ENCODE results near the gene FRRS1. TPM values are rescaled to one million over a fixed set of nuclear protein-coding genes. Genes with fewer than 3 reads are reported as not detected.

Gene FRRS1
- total RNA-seq, 1 donor from 2014 or later, result 22.5 TPM

DNA sequence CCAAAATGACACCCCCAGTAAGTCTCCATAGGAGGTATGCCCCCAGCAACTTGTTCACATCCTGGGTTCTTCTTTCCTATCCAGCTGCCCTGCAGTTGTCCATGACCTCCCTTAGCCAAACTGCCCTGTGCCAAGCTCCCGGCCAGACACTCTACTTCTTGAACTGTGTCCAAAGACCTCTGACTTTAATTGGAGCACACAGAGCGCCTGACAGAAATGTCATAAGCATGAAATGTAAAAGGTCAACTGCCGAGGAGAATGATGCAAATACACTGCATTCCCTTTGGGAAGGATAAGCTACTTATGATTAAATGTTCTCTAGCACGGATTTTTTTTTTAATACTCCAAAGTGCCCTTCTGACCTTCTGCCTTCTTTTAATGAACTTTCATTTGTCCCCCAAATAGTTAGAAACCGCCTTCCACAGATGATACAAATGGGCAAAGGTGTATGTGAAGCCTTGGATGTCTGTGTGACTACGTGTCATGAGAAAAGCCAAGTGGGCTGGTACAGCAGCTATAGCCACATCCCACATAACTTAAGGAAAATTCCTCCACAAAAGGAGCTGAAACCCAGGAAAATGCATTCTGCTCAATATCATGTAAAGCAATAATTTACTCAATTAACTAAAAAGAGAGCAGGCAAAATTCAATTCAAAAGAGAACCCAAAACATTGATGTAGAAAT is 93.8 kb downstream of the FRRS1 start:
- DNase-seq (ENCODE audit: low spot score in 2 of 2, unreplicated experiment in 2 of 2), result no peak
- Mint-ChIP-seq H3K36me3 (no peaks in the 10 kb centered on the region), H3K27ac (no peak overlapping the region), H3K4me3 (no peak overlapping the region), H3K4me1 (peaks cover 15% of the 10 kb centered on the region), H3K9me3 (no peaks in the 10 kb centered on the region), H3K27me3 (ENCODE audit: low read depth) (peaks cover 1% of the 10 kb centered on the region)
- TF ChIP-seq, protein P1, sequence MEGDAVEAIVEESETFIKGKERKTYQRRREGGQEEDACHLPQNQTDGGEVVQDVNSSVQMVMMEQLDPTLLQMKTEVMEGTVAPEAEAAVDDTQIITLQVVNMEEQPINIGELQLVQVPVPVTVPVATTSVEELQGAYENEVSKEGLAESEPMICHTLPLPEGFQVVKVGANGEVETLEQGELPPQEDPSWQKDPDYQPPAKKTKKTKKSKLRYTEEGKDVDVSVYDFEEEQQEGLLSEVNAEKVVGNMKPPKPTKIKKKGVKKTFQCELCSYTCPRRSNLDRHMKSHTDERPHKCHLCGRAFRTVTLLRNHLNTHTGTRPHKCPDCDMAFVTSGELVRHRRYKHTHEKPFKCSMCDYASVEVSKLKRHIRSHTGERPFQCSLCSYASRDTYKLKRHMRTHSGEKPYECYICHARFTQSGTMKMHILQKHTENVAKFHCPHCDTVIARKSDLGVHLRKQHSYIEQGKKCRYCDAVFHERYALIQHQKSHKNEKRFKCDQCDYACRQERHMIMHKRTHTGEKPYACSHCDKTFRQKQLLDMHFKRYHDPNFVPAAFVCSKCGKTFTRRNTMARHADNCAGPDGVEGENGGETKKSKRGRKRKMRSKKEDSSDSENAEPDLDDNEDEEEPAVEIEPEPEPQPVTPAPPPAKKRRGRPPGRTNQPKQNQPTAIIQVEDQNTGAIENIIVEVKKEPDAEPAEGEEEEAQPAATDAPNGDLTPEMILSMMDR (IDR thresholded peaks at IDR 0.05; ENCODE audit: unreplicated experiment), result no peak

DNA sequence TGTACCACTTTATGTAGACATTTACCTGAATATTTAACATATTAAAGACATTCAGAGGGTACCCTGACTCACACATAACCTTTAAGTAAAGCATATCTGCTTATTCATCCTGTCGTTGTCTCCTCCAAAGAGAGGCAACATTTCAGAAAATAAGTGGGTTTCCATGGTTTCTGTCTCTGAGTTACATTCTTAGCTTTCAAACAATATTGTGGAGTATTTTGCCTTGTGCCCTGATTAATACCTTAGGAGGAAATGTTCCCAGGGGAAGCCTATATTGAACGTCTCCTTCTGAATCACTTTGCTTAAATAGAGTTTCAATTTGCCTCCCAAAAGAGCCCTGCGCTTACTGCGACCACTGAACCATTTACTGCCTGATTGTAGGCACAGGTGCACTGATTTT is 94.4 kb downstream of the FRRS1 start:
- no peaks in the 10 kb centered on the region for H3K36me3 Mint-ChIP-seq
- TF ChIP-seq, protein P1 (IDR thresholded peaks at IDR 0.05; ENCODE audit: unreplicated experiment), result no peak
- H3K9me3 Mint-ChIP-seq, result no peaks in the 10 kb centered on the region
- no peak overlapping the region for H3K27ac Mint-ChIP-seq
- DNase-seq (ENCODE audit: low spot score in 2 of 2, unreplicated experiment in 2 of 2), result no peak
- peaks cover 15% of the 10 kb centered on the region for H3K4me1 Mint-ChIP-seq
- H3K27me3 Mint-ChIP-seq (ENCODE audit: low read depth), result peaks cover 1% of the 10 kb centered on the region
- H3K4me3 Mint-ChIP-seq, result no peak overlapping the region

DNA sequence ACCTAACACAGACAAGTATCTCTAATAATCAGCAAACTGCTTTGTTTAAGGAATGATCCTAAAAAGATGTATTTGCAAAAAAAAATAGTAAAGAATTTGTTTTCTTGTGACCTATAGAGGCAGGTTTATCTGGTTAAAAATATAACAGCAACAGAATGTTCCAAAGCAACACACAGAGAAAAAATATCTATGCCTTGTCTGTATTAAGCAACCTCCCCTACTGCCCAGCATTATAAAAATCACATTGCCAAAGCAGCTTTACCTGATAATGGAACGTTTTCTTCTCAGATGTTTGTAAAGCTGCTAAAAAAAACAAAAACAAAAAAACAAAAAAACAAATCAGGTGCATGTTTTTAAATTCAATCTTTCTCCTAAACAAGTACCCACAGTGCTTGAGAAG is 95.9 kb downstream of the FRRS1 start:
- no peak overlapping the region for H3K27ac Mint-ChIP-seq
- H3K9me3 Mint-ChIP-seq, result no peaks in the 10 kb centered on the region
- TF ChIP-seq, protein P1 (IDR thresholded peaks at IDR 0.05; ENCODE audit: unreplicated experiment), result no peak
- peaks cover 15% of the 10 kb centered on the region for H3K4me1 Mint-ChIP-seq
- H3K4me3 Mint-ChIP-seq, result no peak overlapping the region
- DNase-seq (ENCODE audit: low spot score in 2 of 2, unreplicated experiment in 2 of 2), result no peak
- peaks cover 1% of the 10 kb centered on the region for H3K27me3 Mint-ChIP-seq (ENCODE audit: low read depth)
- H3K36me3 Mint-ChIP-seq, result no peaks in the 10 kb centered on the region

DNA sequence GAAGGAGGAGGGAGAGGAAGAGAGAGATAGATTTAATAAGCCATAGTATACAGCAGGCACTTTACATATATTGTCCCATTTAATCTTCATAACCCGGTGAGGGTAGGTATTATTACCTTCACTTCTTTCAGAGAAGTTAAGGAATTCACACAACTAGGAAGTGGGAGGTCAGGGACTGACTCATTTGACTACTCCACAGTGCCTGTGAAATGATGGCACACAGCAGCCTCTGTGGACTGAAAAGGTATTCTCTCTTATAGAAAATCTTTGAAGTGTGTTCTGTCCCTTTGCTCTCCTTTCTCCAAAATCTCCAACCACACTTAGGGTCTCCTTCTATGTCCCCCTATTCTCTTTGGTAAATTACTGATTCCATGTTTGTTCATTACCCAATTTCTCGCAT is 96.6 kb downstream of the FRRS1 start:
- DNase-seq (ENCODE audit: low spot score in 2 of 2, unreplicated experiment in 2 of 2), result no peak
- H3K9me3 Mint-ChIP-seq, result no peaks in the 10 kb centered on the region
- peaks cover 1% of the 10 kb centered on the region for H3K27me3 Mint-ChIP-seq (ENCODE audit: low read depth)
- no peak overlapping the region for H3K4me3 Mint-ChIP-seq
- no peaks in the 10 kb centered on the region for H3K36me3 Mint-ChIP-seq
- no peak overlapping the region for H3K27ac Mint-ChIP-seq
- peaks cover 14% of the 10 kb centered on the region for H3K4me1 Mint-ChIP-seq
- TF ChIP-seq, protein P1 (IDR thresholded peaks at IDR 0.05; ENCODE audit: unreplicated experiment), result no peak

DNA sequence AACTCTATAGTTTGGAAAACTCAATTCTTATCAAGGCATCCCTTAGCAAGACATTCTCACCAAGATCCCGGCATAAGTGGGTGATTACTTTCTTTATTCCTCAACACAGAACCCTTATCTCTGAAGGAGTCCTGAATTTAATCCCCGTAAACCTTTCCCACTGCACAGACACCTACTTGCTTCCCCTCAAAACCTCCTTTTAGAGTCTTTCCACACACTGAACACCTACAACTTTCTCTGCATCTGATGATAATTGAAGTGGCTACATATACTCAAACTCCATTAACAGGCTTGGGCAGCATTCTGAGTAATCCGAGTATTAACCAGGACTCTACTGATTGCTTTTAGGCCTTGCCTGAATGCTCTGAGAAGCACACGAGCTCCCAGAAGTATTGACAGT is 97.1 kb downstream of the FRRS1 start:
- Mint-ChIP-seq H3K36me3 (no peaks in the 10 kb centered on the region), H3K27ac (no peak overlapping the region), H3K9me3 (no peaks in the 10 kb centered on the region), H3K27me3 (ENCODE audit: low read depth) (peaks cover 1% of the 10 kb centered on the region), H3K4me3 (no peak overlapping the region), H3K4me1 (peaks cover 10% of the 10 kb centered on the region)
- no peak for DNase-seq (ENCODE audit: low spot score in 2 of 2, unreplicated experiment in 2 of 2)
- TF ChIP-seq, protein P1 (IDR thresholded peaks at IDR 0.05; ENCODE audit: unreplicated experiment), result no peak
